Bronchial smooth muscle cell (primary cell): ENCODE results near the gene TIAL1. TPM values are rescaled to one million over a fixed set of nuclear protein-coding genes. Genes with fewer than 3 reads are reported as not detected.

ENCODE experiments used
- total RNA-seq: library from RNA; depleted of rRNA; stranded (reverse); fragments of >200 nt; gene quantifications from 2 replicates; pipeline ENCODE4 v1.2.1, GENCODE V29; 2014

TIAL1 gene, protein sequence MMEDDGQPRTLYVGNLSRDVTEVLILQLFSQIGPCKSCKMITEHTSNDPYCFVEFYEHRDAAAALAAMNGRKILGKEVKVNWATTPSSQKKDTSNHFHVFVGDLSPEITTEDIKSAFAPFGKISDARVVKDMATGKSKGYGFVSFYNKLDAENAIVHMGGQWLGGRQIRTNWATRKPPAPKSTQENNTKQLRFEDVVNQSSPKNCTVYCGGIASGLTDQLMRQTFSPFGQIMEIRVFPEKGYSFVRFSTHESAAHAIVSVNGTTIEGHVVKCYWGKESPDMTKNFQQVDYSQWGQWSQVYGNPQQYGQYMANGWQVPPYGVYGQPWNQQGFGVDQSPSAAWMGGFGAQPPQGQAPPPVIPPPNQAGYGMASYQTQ
- total RNA-seq: 18.4 and 21.6 TPM in 2 replicates

DNA sequence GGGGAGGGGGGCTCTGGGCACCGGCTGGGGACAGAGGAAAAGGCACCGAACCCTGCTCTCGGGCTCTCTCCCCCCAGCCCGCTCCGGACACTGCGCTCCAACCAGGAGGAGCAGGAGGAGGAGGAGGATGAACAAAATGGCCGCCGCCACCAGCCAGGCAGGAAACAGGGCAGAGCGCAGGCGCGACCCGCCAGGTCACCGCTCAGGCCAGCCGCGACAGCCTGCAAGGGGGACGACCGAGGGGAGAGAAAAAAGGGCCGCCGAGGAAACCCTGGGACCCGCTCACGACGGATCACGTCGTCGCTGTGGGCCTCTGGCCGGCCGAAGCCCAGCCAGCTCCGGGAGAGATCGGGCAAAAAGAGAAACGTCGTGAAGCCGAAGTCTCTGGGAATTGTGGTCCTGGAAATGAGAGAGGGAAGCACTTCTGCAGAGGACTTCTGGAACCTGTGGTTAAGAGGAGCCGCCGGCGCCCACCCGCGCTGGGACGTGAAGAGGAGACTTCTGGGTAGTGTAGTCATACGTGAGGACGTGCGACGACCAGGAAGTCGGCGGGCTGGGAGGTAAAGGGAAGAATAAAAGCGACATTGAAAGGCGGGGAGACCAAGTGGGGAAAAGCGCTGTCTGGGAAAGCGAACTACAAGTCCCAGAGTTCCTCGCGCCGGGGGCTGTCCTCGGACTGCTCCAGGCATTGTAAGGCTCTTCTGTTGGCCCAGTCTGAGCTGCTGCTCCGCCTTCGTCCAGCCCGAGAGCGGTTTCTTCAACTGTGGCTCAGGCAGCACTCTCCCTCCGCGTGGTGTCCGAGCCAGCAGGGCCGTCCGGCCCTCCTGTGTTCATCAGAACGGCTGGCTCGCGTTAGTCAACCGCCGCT, at the start of gene TIAL1:
TIAL1 (minus strand) TSS at position 428 of the 868 bp plus-strand sequence. CDS start 499 bp downstream, outside the sequence.

DNA sequence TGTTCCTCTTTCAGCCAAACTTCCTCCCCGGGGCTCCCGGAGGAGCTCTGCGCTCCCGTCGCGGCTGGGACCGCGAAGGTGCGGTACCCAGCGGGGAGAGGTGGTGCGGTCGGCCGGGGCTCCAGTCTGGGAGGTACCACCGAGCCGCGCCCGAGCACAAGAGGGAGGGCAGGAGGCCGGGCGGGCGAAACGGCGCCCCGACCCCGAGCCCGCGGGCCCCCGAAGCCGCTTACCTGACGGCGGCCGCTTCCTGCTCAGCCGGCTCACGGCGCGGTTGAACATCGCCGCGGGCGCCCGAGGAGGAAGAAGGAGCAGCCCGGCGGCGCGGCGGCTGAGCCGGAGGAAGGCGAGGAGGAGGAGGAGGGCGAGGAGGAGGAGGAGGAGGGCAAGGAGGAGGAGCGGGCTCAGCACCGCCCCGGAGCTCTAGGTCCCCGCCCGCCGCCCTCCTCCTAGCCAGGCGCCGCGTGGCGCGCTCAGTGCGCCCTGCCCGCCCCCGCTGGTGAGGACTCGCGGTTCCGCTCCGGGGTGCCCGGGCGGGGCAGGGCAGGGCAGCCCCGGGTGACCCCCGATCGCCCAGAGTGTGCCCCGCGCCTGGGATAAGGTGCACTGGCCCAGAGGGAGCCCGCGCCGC, 54.3 kb downstream of the TIAL1 start, which contains the start of gene RGS10:
RGS10 (minus strand) TSS at position 363 of the 631 bp plus-strand sequence; CDS start at position 282, 81 bp downstream.

Other genes starting within 250 kb of the TIAL1 start
- gene RGS10, start 54.2 kb downstream of the TIAL1 start, total RNA-seq: 51.1 and 51.7 TPM in 2 replicates
- gene BAG3, start 54.4 kb upstream of the TIAL1 start, total RNA-seq: 4.4 and 5.2 TPM in 2 replicates
- gene INPP5F, start 129.1 kb upstream of the TIAL1 start, total RNA-seq: 12.9 and 13.7 TPM in 2 replicates